Chondrocyte (in vitro differentiated cells): ENCODE measurements around the gene CD3E. TPM values are rescaled to one million over a fixed set of nuclear protein-coding genes. Genes with fewer than 3 reads are reported as not detected.

ENCODE experiments used
- DNase-seq: peaks from one replicate; pipeline ENCODE4 v3.0.0; 2021; ENCODE audit warnings: mixed read lengths, low spot score
- H3K27ac Mint-ChIP-seq: one replicate; pipeline ENCODE4 v1.8.0; 2021; ENCODE audit warnings: mild to moderate bottlenecking, moderate library complexity, mixed read lengths; ENCODE audit not compliant: unreplicated experiment
- H3K27me3 Mint-ChIP-seq: 2 replicates; pipeline ENCODE4 v1.8.0; 2021; ENCODE audit warnings: low read depth, mixed read lengths
- H3K36me3 Mint-ChIP-seq: 2 replicates; pipeline ENCODE4 v1.8.0; 2021; ENCODE audit warnings: low read depth, mixed read lengths
- H3K4me1 Mint-ChIP-seq: 2 replicates; pipeline ENCODE4 v1.8.0; 2021; ENCODE audit warnings: low read depth, mild to moderate bottlenecking, mixed read lengths
- H3K4me3 Mint-ChIP-seq: one replicate; pipeline ENCODE4 v1.8.0; 2021; ENCODE audit warnings: mild to moderate bottlenecking, moderate library complexity, mixed read lengths; ENCODE audit not compliant: unreplicated experiment
- H3K9me3 Mint-ChIP-seq: 2 replicates; pipeline ENCODE4 v1.8.0; 2021; ENCODE audit warnings: low read depth, mixed read lengths
- CTCF ChIP-seq: fragments of 200-600 bp; sonication (generic); IDR thresholded peaks from 2 replicates; pipeline ENCODE4 v1.5.0; 2021; ENCODE audit warnings: antibody characterized with exemption, mild to moderate bottlenecking, moderate library complexity
- long read RNA-seq: library from polyadenylated mRNA; stranded (forward); transcript quantifications from one replicate; pipeline ENCODE4 v2.0.0, GENCODE V29; 2021
- total RNA-seq: library from RNA; stranded (reverse); gene quantifications from 3 replicates; pipeline ENCODE4 v1.2.1, GENCODE V29; 2021

CD3E gene
- not detected in 3 replicates for total RNA-seq
- long read RNA-seq: 0 reads

GRCh38 chr11:118304568-118305248 lies at the start of gene CD3E:
Gene CD3E (plus strand): TSS chr11:118304730. CDS start chr11:118304953, 223 bp downstream.
- H3K9me3 Mint-ChIP-seq: no peaks in the 10 kb centered on the region
- H3K27me3 Mint-ChIP-seq: peaks cover 35% of the 10 kb centered on the region
- TF ChIP-seq CTCF: no peak
- H3K27ac Mint-ChIP-seq: no peak within 1 kb of the TSS
- H3K4me1 Mint-ChIP-seq: no peaks in the 10 kb centered on the region
- no peaks in the 10 kb centered on the region for H3K36me3 Mint-ChIP-seq
- H3K4me3 Mint-ChIP-seq: no peak within 1 kb of the TSS
- no peak for DNase-seq

GRCh38 chr11:118258410-118258809 lies 46.1 kb upstream of the CD3E start:
- DNase-seq: no peak
- no peak overlapping the region for H3K27ac Mint-ChIP-seq
- no peaks in the 10 kb centered on the region for H3K4me1 Mint-ChIP-seq
- H3K36me3 Mint-ChIP-seq: no peaks in the 10 kb centered on the region
- no peaks in the 10 kb centered on the region for H3K9me3 Mint-ChIP-seq
- TF ChIP-seq CTCF: peak; percentile 39
- no peak overlapping the region for H3K4me3 Mint-ChIP-seq
- peaks cover 59% of the 10 kb centered on the region for H3K27me3 Mint-ChIP-seq

GRCh38 chr11:118259138-118259537 lies 45.4 kb upstream of the CD3E start:
- Mint-ChIP-seq H3K9me3 (no peaks in the 10 kb centered on the region), H3K4me3 (no peak overlapping the region), H3K27me3 (peaks cover 65% of the 10 kb centered on the region), H3K27ac (no peak overlapping the region), H3K36me3 (no peaks in the 10 kb centered on the region), H3K4me1 (peaks cover under 1% of the 10 kb centered on the region)
- no peak for DNase-seq
- TF ChIP-seq CTCF: no peak

- H3K27me3 Mint-ChIP-seq: peaks cover 67% of the 10 kb centered on the region
- no peak for TF ChIP-seq CTCF
- no peak overlapping the region for H3K4me3 Mint-ChIP-seq
- no peak for DNase-seq
- H3K36me3 Mint-ChIP-seq: no peaks in the 10 kb centered on the region
- H3K4me1 Mint-ChIP-seq: peaks cover 3% of the 10 kb centered on the region
- H3K9me3 Mint-ChIP-seq: no peaks in the 10 kb centered on the region
- H3K27ac Mint-ChIP-seq: no peak overlapping the region
Observed at GRCh38 chr11:118260353-118260752, 44.2 kb upstream of the CD3E start.

GRCh38 chr11:118263112-118263511 lies 41.4 kb upstream of the CD3E start:
- DNase-seq: no peak
- Mint-ChIP-seq H3K27ac (no peak overlapping the region), H3K9me3 (no peaks in the 10 kb centered on the region), H3K27me3 (peaks cover 71% of the 10 kb centered on the region), H3K36me3 (no peaks in the 10 kb centered on the region), H3K4me3 (no peak overlapping the region), H3K4me1 (peaks cover 3% of the 10 kb centered on the region)
- TF ChIP-seq CTCF: no peak
